H1 (cell line): Measurements from ENCODE around the gene RNASE12. TPM values are rescaled to one million over a fixed set of nuclear protein-coding genes. Genes with fewer than 3 reads are reported as not detected.

ENCODE experiments used
- CTCF ChIA-PET: fragments of 300-600 bp; sonication (Branson Sonifier 250); formaldehyde crosslinking; loops from one replicate; lab custom pipeline; 2021; ENCODE audit not compliant: partially characterized antibody; lab: Charles Lee
- POLR2A ChIA-PET: fragments of 300-600 bp; sonication (Branson Sonifier 250); formaldehyde crosslinking; loops from one replicate; lab custom pipeline; 2021; ENCODE audit warnings: inconsistent platforms; ENCODE audit not compliant: partially characterized antibody; lab: Charles Lee
- DNase-seq, 2 experiments: peaks; one replicate each; pipeline versions ENCODE4 v3.0.0 to v3.0.0-alpha.2; 2010 to 2022; ENCODE audit warnings: low spot score in 2 of 2, low read depth in 1 of 2, mixed read lengths in 1 of 2
- FAIRE-seq: peaks from 2 replicates; lab custom pipeline; 2011; peaks lifted over from hg19 to GRCh38; lab: Jason Lieb, UNC
- H2AFZ ChIP-seq: 2 replicates; pipeline ENCODE4 v1.8.1; 2012; ENCODE audit warnings: low read length, inconsistent platforms
- H2AK5ac ChIP-seq: 2 replicates; pipeline ENCODE4 v1.6.1; 2013; ENCODE audit warnings: low read depth, low read length
- H2BK120ac ChIP-seq: replicated peaks from 2 replicates; pipeline ENCODE3; 2013; ENCODE audit warnings: low read depth, low read length, inconsistent platforms
- H2BK12ac ChIP-seq: 2 replicates; pipeline ENCODE4 v1.6.1; 2013; ENCODE audit warnings: low read depth, low read length
- H2BK15ac ChIP-seq: 2 replicates; pipeline ENCODE4 v1.6.1; 2013; ENCODE audit warnings: low read length
- H2BK20ac ChIP-seq: 2 replicates; pipeline ENCODE4 v1.6.1; 2013; ENCODE audit warnings: low read length
- H2BK5ac ChIP-seq: 2 replicates; pipeline ENCODE4 v1.6.1; 2013; ENCODE audit warnings: low read depth, low read length
- H3K14ac ChIP-seq: 2 replicates; pipeline ENCODE4 v1.6.1; 2013; ENCODE audit warnings: inconsistent platforms; ENCODE audit not compliant: insufficient read length
- H3K18ac ChIP-seq: 2 replicates; pipeline ENCODE4 v1.6.1; 2013; ENCODE audit warnings: low read length; ENCODE audit errors: extremely low read depth
- H3K23ac ChIP-seq: 2 replicates; pipeline ENCODE4 v1.6.1; 2013; ENCODE audit warnings: inconsistent platforms; ENCODE audit not compliant: insufficient read length
- H3K23me2 ChIP-seq: 2 replicates; pipeline ENCODE4 v1.6.1; 2013; ENCODE audit warnings: low read depth, low read length
- H3K27ac ChIP-seq: 2 replicates; pipeline ENCODE4 v1.6.1; 2011; ENCODE audit warnings: low read depth, low read length, inconsistent platforms
- H3K27me3 ChIP-seq, 4 experiments: replicated peaks in 1 of 4; 1 replicate in 1 of 4; 2 replicates in 3 of 4; pipeline versions ENCODE4 v1.6.1 to v1.8.1; 2011 to 2013; ENCODE audit warnings: low read length in 3 of 4, mild to moderate bottlenecking in 3 of 4, inconsistent platforms in 2 of 4, mixed read lengths in 2 of 4, moderate library complexity in 1 of 4; ENCODE audit not compliant: control insufficient read depth in 3 of 4, insufficient read depth in 3 of 4; ENCODE audit errors: extremely low read depth in 1 of 4
- H3K36me3 ChIP-seq, 4 experiments: 2 replicates each; pipeline versions ENCODE4 v1.6.1 to v1.8.1; 2011 to 2013; ENCODE audit warnings: mild to moderate bottlenecking in 4 of 4, low read length in 3 of 4, moderate library complexity in 2 of 4, control low read depth in 1 of 4, inconsistent platforms in 1 of 4; ENCODE audit not compliant: insufficient read depth in 4 of 4, control insufficient read depth in 2 of 4
- H3K4ac ChIP-seq: replicated peaks from 2 replicates; pipeline ENCODE3; 2013; ENCODE audit warnings: low read length, low read depth, mixed read lengths, inconsistent platforms; ENCODE audit not compliant: insufficient read length
- H3K4me1 ChIP-seq, 4 experiments: replicated peaks in 1 of 4; 1 replicate in 1 of 4; 2 replicates in 3 of 4; pipeline versions ENCODE4 v1.6.1 to v1.8.1; 2011 to 2013; ENCODE audit warnings: low read length in 3 of 4, inconsistent platforms in 2 of 4, mixed read lengths in 1 of 4; ENCODE audit not compliant: insufficient read depth in 4 of 4, control insufficient read depth in 3 of 4
- H3K4me2 ChIP-seq, 2 experiments: 2 replicates each; pipeline versions ENCODE4 v1.6.1 to v1.8.1; 2011 to 2013; ENCODE audit warnings: low read depth in 2 of 2, low read length in 2 of 2, control low read depth in 1 of 2, inconsistent platforms in 1 of 2, mild to moderate bottlenecking in 1 of 2; ENCODE audit not compliant: insufficient read depth in 1 of 2
- H3K4me3 ChIP-seq, 4 experiments: fragments of 200-600, 300-600 bp in 1 of 4; sonication (generic), shearing (Covaris generic), sonication (Bioruptor Twin) in 1 of 4; 2 replicates each; pipeline versions ENCODE4 v1.5.1 to v1.8.1; 2011 to 2016; ENCODE audit warnings: low read length in 4 of 4, low read depth in 3 of 4, control low read depth in 2 of 4, inconsistent platforms in 2 of 4, mild to moderate bottlenecking in 2 of 4, mixed read lengths in 1 of 4, moderate library complexity in 1 of 4; ENCODE audit not compliant: insufficient read depth in 2 of 4; ENCODE audit errors: extremely low read depth in 1 of 4
- H3K56ac ChIP-seq: replicated peaks from 2 replicates; pipeline ENCODE3; 2013; ENCODE audit warnings: low read depth, mild to moderate bottlenecking, mixed read lengths, low read length, inconsistent platforms; ENCODE audit not compliant: insufficient read length
- H3K79me1 ChIP-seq: 2 replicates; pipeline ENCODE4 v1.6.1; 2013; ENCODE audit warnings: low read depth, low read length, control low read depth
- H3K79me2 ChIP-seq, 2 experiments: 2 replicates each; pipeline versions ENCODE4 v1.6.1 to v1.8.1; 2012 to 2013; ENCODE audit warnings: low read length in 2 of 2, mild to moderate bottlenecking in 2 of 2, inconsistent platforms in 1 of 2; ENCODE audit not compliant: insufficient read depth in 2 of 2, control insufficient read depth in 1 of 2
- H3K9ac ChIP-seq, 4 experiments: replicated peaks in 1 of 4; 1 replicate in 1 of 4; 2 replicates in 3 of 4; pipeline versions ENCODE4 v1.6.1 to v1.8.1; 2011 to 2013; ENCODE audit warnings: low read depth in 3 of 4, low read length in 3 of 4, control low read depth in 2 of 4, mild to moderate bottlenecking in 2 of 4, moderate library complexity in 2 of 4, inconsistent platforms in 1 of 4; ENCODE audit errors: extremely low read depth in 1 of 4
- H3K9me3 ChIP-seq, 2 experiments: 2 replicates each; pipeline versions ENCODE4 v1.6.1 to v1.8.1; 2012 to 2013; ENCODE audit warnings: mild to moderate bottlenecking in 2 of 2, moderate library complexity in 2 of 2, control low read depth in 1 of 2, inconsistent platforms in 1 of 2, low read depth in 1 of 2, low read length in 1 of 2, mixed read lengths in 1 of 2; ENCODE audit not compliant: insufficient read depth in 2 of 2
- H4K20me1 ChIP-seq, 2 experiments: replicated peaks in 1 of 2; 2 replicates each; pipeline versions ENCODE3 to v1.8.1; 2011 to 2013; ENCODE audit warnings: inconsistent platforms in 2 of 2, low read length in 2 of 2, mild to moderate bottlenecking in 1 of 2; ENCODE audit not compliant: insufficient read depth in 2 of 2, control insufficient read depth in 1 of 2
- H4K5ac ChIP-seq: 2 replicates; pipeline ENCODE4 v1.6.1; 2013; ENCODE audit warnings: low read length, low read depth, mixed read lengths, inconsistent platforms; ENCODE audit not compliant: insufficient read length
- H4K8ac ChIP-seq: 2 replicates; pipeline ENCODE4 v1.8.0; 2013; ENCODE audit warnings: mild to moderate bottlenecking, moderate library complexity, low read length, inconsistent platforms; ENCODE audit not compliant: insufficient read depth; ENCODE audit errors: extremely low read depth
- H4K91ac ChIP-seq: replicated peaks from 2 replicates; pipeline ENCODE3; 2013; ENCODE audit warnings: low read length, mixed read lengths, inconsistent platforms; ENCODE audit not compliant: insufficient read length
- BACH1 ChIP-seq: IDR thresholded peaks from 2 replicates; pipeline ENCODE4 v1.6.1; 2012; ENCODE audit warnings: low read length, improper control_type of control experiment
- BRCA1 ChIP-seq: IDR thresholded peaks from 2 replicates; pipeline ENCODE4 v1.6.1; 2012; ENCODE audit warnings: low read depth, low read length, improper control_type of control experiment
- CBX5 ChIP-seq: fragments of 300-800, 300-1000 bp; sonication (generic); IDR thresholded peaks from 2 replicates; pipeline ENCODE4 v1.7.1; 2016; ENCODE audit warnings: antibody characterized with exemption, low read length, low read depth
- CHD2 ChIP-seq: IDR thresholded peaks from 2 replicates; pipeline ENCODE4 v1.6.1; 2012; ENCODE audit warnings: low read length, improper control_type of control experiment
- EZH2 ChIP-seq: fragments of 200-600 bp; sonication (generic); IDR thresholded peaks from 2 replicates; pipeline ENCODE4 v1.7.1; 2012; ENCODE audit warnings: low read depth, mild to moderate bottlenecking, moderate library complexity, low read length, inconsistent platforms; ENCODE audit not compliant: severe bottlenecking
- GTF2F1 ChIP-seq: IDR thresholded peaks from 2 replicates; pipeline ENCODE4 v1.6.1; 2012; ENCODE audit warnings: low read depth, low read length, improper control_type of control experiment, borderline replicate concordance
- HDAC2 ChIP-seq, 2 experiments: fragments of 300-600 bp in 1 of 2; sonication (generic) in 1 of 2; IDR thresholded peaks; 2 replicates each; pipeline ENCODE4 v1.6.1; 2011 to 2012; ENCODE audit warnings: low read depth in 2 of 2, low read length in 2 of 2, mild to moderate bottlenecking in 2 of 2, moderate library complexity in 2 of 2, borderline replicate concordance in 1 of 2, inconsistent platforms in 1 of 2
- POLR2A ChIP-seq, 2 experiments: IDR thresholded peaks; 1 replicate in 1 of 2; 2 replicates in 1 of 2; pipeline ENCODE4 v1.6.1; 2011; ENCODE audit warnings: low read depth in 2 of 2, low read length in 2 of 2, mild to moderate bottlenecking in 2 of 2; ENCODE audit errors: control extremely low read depth in 1 of 2
- POLR2AphosphoS5 ChIP-seq: IDR thresholded peaks from 2 replicates; pipeline ENCODE4 v1.6.1; 2011; ENCODE audit warnings: low read depth, low read length
- RXRA ChIP-seq: IDR thresholded peaks from 2 replicates; pipeline ENCODE4 v1.6.1; 2011; ENCODE audit warnings: low read depth, mild to moderate bottlenecking, low read length, moderate library complexity; ENCODE audit not compliant: insufficient read depth
- SIRT6 ChIP-seq: IDR thresholded peaks from one replicate; pipeline ENCODE4 v1.7.1; 2012; ENCODE audit warnings: low read length, inconsistent platforms
- TAF7 ChIP-seq: optimal IDR thresholded peaks from 2 replicates; pipeline ENCODE3; 2011; ENCODE audit warnings: low read depth, mild to moderate bottlenecking, inconsistent platforms, low read length, moderate library complexity, borderline replicate concordance
- TCF12 ChIP-seq: IDR thresholded peaks from 2 replicates; pipeline ENCODE4 v1.6.1; 2011; ENCODE audit warnings: low read depth, mild to moderate bottlenecking, low read length
- WGBS, 2 experiments: shearing (Covaris generic) in 1 of 2; methylation state at CpG; one replicate each; pipeline versions ENCODE4 v1.1.6 to v1.1.7; 2013 to 2015; ENCODE audit warnings: low lambda C conversion rate in 2 of 2, mixed read lengths in 2 of 2, inconsistent platforms in 1 of 2, low coverage in 1 of 2, missing lambda C conversion rate in 1 of 2; ENCODE audit not compliant: insufficient replicate concordance in 2 of 2, insufficient coverage in 1 of 2, insufficient read length in 1 of 2; ENCODE audit errors: extremely low coverage in 1 of 2, missing lambda C conversion rate in 1 of 2; 5-methylcytosine and 5-hydroxymethylcytosine counted together
- polyA plus RNA-seq, 7 experiments: library from polyadenylated mRNA; depleted of rRNA in 3 of 7; stranded (reverse) in 5 of 7; unstranded in 2 of 7; fragments of >200 nt in 5 of 7; fragments of 200-250 nt in 2 of 7; gene quantifications; 1 replicate in 5 of 7; 2 replicates in 1 of 7; 4 replicates in 1 of 7; pipeline versions ENCODE4 v1.2.1 to v1.2.3, GENCODE V29; 2011 to 2013; ENCODE audit warnings: missing spikeins in 2 of 7, mixed read lengths in 2 of 7
- total RNA-seq: library from RNA; stranded (reverse); fragmentation: NEBNext Ultra II Directional; extraction: Animal tissue kit (Norgen Biotek cat#: 25700); gene quantifications from 2 replicates; pipeline ENCODE4 v1.2.1, GENCODE V29; 2021

RNASE12 gene
- total and polyA plus RNA-seq, 2 of the 8 experiments (the other 6 are each of a cell fraction or from before 2014, with no cell fraction given): not detected

- no peak overlapping the region for H3K14ac ChIP-seq
- H3K9me3 ChIP-seq: no peaks in the 10 kb centered on the region
- no peaks in the 10 kb centered on the region; a peak in 1 of 7 replicates for H3K4me1 ChIP-seq
- H4K8ac ChIP-seq: no peak overlapping the region
- WGBS, 2 experiments: 86% methylated on average over 13 of the region's 13 CpGs; no CpG with 5 or more reads in 1 of the 2 experiments
- no peak overlapping the region for H4K91ac ChIP-seq
- no peak overlapping the region for H2BK15ac ChIP-seq
- no peak for TF ChIP-seq CHD2
- no peak for TF ChIP-seq TAF7
- TF ChIP-seq GTF2F1: no peak
- no peak for TF ChIP-seq RXRA
- no peak for TF ChIP-seq SIRT6
- no peak for TF ChIP-seq POLR2A (IDR thresholded peaks at IDR 0.05; ENCODE audit: control extremely low read depth in 1 of 2, low read depth in 2 of 2, low read length in 2 of 2)
- no peak for TF ChIP-seq TCF12
- no peak for TF ChIP-seq POLR2AphosphoS5
- TF ChIP-seq CBX5: no peak
- TF ChIP-seq HDAC2 (IDR thresholded peaks at IDR 0.05; ENCODE audit: borderline replicate concordance in 1 of 2, low read depth in 2 of 2, low read length in 2 of 2): no peak
- no peak for TF ChIP-seq BRCA1
- no peak for TF ChIP-seq EZH2
- TF ChIP-seq BACH1: no peak
- TF ChIP-seq, all 59 proteins: peak for 0
- no peaks in the 10 kb centered on the region for H3K36me3 ChIP-seq
- no peak overlapping the region for H3K4me2 ChIP-seq
- no peak overlapping the region for H4K5ac ChIP-seq
- ChIA-PET POLR2A (interaction anchor here (1.8 to 7.8 kb wide), 2 partner anchors 135 to 149 kb away, joined by 5 to 49 read pairs; partner anchors contain the start of genes APEX1, OSGEP and PNP), CTCF (interaction anchor here (0.8 to 8.9 kb wide), 9 partner anchors 69 to 277 kb away, joined by 3 to 114 read pairs (median 8); partner anchors contain the start of gene PARP2)
- H2BK120ac ChIP-seq: no peak overlapping the region
- no peak overlapping the region for H2BK12ac ChIP-seq
- H3K27me3 ChIP-seq: no peaks in the 10 kb centered on the region; a peak in 1 of 7 replicates
- DNase-seq (no peak), FAIRE-seq (no peak)
- no peaks in the 10 kb centered on the region for H3K23me2 ChIP-seq
- H4K20me1 ChIP-seq: no peaks in the 10 kb centered on the region
- no peaks in the 10 kb centered on the region for H3K79me1 ChIP-seq
- H2BK20ac ChIP-seq: peak overlapping the region; percentile 17; the same call in 1 of the 2 replicates
- H3K18ac ChIP-seq: no peak overlapping the region
- H3K23ac ChIP-seq: no peak overlapping the region
- no peak overlapping the region for H3K9ac ChIP-seq
- H3K4me3 ChIP-seq: no peak overlapping the region
- H3K79me2 ChIP-seq: no peaks in the 10 kb centered on the region
- no peak overlapping the region for H3K4ac ChIP-seq
- no peak overlapping the region for H2BK5ac ChIP-seq
- no peak overlapping the region for H2AK5ac ChIP-seq
- no peak overlapping the region for H2AFZ ChIP-seq
- no peak overlapping the region for H3K27ac ChIP-seq
- H3K56ac ChIP-seq: no peak overlapping the region
These were observed 12.9 kb upstream of the RNASE12 start for GRCh38 chr14:20603813-20604690.
